RPMI8226 (cell line): ENCODE measurements around the gene PFKP.

Experiments used
- DNase-seq: peaks from one replicate; pipeline ENCODE4 v3.0.0-alpha.2; 2015

The PFKP gene

DNA sequence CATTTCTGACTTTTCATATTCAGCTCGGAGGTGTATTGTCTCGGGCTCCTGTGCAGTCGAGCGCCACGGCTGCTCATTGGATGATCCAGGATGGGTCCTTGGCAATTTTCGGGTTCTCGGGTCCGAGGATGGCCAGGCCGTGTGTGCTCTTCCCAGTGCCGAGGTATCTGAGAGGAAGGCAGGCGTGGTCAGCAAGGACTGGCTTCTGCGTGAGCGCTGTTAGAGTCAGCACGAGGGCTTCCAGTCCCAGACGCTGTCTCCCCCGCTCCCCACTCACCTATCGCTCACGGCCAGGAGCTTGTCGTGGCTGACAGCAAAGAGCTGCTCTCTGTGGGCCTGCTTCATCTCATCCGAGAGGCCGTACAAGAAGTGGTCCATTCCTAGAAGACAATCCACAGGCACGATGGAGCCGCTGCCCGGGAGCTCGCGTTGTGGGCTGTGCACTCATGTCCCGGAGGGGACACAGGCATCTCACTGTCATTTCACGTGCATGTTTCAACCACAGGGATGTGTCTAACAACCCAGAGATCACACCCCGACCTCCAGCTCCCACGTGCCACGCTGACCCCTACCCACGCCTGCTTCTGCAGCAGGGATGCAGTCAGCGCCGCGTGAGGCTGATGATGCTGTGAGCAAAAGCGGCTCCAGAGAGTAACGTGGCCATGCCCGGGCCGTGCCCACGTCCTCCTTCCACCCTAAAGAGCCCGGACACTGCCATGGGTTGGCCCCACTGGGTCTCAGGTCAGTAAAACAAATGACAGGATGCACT is 70.8 kb downstream of the PFKP start:
- DNase-seq = no peak

- DNase-seq = no peak
These were observed 72.0 kb downstream of the PFKP start for GRCh38 chr10:3139216-3139910.

DNA sequence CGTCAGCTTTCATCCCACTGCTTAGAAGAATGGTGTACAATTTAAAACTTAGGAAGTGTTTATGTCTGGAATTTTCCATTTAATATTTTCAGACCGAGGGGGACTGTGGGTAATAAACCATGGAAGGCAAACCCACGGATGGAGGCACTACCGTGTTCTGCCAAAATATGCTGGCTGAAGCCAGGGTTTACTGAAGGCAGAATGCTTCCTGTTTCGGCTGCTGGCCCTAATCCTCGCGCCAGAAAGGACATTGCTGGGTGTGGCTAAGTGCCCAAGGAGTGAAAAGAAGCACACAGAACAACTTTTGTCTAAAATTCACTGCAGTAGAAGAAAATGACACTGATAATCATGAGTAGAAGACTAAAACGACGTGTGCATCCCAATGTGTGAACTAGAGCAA is 72.9 kb downstream of the PFKP start:
- no peak for DNase-seq

GRCh38 chr10:3141351-3142005 is 74.1 kb downstream of the PFKP start:
- DNase-seq = no peak

DNA sequence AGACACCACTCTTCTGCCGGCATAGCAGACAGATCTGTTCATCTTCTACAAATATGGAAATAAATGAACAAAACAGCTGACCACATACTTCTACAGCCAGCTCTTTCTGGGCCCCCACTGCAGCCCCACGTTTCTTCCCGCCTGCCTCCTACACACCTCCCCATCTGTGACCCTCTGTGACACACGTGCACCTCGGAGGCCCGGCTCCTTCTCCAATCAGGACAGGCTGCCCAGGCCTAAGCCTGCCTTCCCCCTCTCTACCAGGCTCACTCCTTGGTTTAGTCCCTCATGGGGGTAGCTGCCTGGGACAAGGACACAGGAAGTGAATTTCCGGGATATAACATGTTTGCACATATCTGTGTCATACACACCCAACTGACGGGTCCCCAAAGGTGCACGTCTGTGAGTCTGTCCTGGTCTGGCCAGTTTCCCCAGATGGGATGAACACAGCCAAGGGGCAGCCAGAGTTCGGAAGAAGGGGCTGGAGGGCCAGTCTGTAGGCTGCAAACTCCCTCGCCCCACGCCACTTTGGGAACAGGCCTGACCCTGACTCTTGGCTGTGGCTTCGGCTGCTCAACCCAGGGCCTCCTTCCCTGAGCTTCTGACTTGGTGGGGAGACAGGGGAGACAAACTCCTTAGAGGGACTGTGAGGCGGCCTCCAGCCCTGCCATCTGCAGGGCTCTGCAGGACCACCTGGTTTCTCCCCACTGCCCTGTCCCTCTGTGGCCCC is 75.0 kb downstream of the PFKP start:
- no peak for DNase-seq

GRCh38 chr10:3143366-3143765 is 76.0 kb downstream of the PFKP start:
- DNase-seq = no peak

DNA sequence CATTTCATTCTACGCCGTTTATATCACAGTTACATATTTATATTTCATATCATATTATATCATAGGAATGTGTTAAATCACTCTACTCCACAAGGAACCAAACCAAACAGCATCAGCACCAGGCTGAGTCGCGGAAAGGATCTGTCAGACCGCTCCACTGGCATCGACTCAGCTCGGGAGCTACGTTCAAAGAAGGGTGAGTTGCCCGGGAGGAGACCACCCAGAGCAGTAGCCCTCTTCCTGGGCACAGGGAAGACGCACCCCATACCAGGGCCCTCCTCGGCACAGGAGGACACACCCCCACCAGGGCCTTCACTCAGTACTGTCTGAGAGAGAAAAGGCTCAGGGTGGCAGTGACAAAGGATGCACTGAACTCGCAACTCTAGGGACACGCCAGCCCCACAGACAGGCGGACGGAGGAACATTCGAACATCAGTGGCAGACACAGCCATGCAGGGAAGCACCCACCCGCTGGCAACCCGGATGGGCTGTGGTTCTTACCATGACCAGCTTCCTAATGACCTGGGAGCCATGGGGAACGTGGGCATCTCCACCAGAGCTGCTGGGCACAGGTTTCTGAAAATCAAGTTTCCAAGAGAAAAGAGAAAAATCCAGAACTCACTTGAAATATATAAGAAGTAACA is 76.6 kb downstream of the PFKP start:
- no peak for DNase-seq

GRCh38 chr10:3145366-3145765 is 78.0 kb downstream of the PFKP start:
- DNase-seq = no peak

- no peak for DNase-seq
These were observed 78.9 kb downstream of the PFKP start for GRCh38 chr10:3146289-3146688.

DNA sequence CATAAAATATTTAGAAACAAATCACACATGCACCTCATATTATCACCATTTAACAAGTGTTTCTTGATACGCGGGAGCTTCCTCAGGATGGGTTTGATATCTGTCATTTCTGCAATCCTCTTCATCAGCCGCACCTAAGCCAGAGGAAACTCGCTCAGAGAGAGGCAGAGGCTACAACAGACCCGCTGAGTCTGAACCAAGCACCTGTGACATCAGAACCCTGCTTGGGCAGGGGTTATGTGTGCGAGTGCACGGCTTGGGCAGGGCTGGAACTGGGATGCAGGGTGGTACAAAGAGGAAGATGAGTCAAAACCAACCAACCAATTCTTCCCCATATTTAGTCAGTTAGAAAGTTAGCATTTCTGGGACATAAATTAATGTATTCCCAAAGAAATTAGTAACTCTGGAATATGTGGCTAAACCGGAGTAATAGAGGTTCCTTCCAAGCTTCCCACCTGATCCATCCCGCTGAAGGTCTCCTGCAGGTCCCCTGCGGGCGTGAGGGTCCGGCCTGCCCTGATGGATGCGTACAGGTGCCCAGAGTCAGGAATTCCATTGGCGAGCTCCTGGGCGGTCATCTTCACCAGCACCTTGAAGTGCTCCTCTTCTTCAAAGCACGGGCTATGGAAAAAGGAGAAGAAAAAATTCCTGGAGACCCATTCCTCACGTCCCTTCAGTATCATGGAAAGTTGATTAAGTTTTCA is 79.9 kb downstream of the PFKP start:
- DNase-seq = no peak

DNA sequence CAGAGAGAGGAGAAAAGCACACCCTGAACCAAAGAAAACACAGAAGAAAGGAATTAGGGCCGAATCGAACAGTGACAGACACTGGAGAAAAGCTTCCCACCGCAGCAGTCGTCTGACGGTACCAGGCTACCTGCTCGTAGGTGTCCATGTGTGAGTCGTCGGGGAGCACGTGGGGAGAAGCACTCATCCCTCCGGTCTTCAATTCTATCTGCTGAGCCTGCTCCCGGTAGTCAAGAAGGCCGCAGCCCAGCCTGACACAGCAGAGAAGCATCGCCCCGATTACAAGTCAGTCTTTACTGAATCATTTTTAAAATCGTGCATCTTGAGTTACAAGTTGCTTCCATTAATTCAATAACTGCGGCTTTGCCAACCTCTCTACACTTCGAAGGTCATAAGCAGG is 80.7 kb downstream of the PFKP start:
- DNase-seq = no peak

DNA sequence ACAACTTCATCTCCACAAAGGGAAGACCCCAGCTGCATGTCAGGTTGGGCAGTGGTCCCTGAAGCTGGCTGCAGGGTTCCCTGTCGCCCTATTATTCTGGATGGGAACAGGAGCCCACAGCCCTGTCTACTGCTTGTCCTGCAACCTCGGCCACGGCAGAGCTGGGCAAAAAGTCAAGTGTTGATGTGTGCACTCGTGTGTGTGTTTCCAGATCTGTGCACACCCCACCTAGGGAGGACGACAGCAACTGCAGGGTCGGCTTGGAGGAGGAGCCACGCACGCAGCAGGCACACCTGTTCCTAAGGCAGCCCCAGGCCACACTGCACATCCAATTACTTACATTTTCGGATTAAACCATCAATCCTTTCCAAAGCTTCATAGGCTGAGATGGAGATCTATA is 81.6 kb downstream of the PFKP start:
- DNase-seq = no peak

DNA sequence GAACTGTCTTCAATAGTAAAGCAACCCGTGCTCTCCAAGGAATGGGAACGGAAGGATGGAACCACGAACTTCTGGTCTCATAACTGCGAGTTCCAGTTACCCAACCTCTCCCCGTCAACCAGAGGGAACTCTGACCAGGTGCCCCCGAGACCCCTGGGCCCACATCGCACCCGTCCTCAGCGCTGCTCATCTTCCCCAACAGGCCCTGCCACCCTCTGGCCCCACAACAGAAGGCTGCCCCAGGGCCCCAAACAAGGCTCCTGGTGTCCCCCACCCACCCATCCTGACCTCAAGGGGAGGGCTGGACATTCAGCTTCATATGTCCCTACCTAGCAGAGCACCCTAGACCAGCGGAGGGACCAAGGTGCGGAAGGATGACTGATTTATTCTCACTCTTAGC is 82.6 kb downstream of the PFKP start:
- DNase-seq = no peak

GRCh38 chr10:3150366-3150765 is 83.0 kb downstream of the PFKP start:
- no peak for DNase-seq

GRCh38 chr10:3150961-3151360 is 83.6 kb downstream of the PFKP start:
- no peak for DNase-seq

- no peak for DNase-seq
These were observed 84.7 kb downstream of the PFKP start for GRCh38 chr10:3151889-3152565.

GRCh38 chr10:3152566-3152935 is 85.2 kb downstream of the PFKP start:
- DNase-seq = no peak

DNA sequence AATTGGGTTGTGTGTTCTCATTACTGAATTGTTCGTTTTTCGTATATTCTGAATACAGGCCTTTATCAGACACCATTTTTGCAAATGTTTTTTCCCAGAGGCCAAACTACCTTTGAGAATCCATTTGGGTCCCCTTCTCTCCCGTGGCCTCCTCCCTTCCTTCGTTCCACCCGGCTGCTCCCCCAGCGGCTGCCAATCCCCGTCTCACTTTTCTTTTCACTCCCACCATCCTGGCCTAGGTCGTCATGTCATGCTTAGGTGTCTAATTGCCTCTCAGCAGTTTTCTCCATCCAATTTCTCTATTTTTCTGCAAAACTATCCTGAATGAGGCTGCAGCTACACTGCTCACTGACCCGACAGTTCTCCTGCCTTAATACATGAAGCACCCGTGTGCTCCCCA is 87.3 kb downstream of the PFKP start:
- DNase-seq = no peak

DNA sequence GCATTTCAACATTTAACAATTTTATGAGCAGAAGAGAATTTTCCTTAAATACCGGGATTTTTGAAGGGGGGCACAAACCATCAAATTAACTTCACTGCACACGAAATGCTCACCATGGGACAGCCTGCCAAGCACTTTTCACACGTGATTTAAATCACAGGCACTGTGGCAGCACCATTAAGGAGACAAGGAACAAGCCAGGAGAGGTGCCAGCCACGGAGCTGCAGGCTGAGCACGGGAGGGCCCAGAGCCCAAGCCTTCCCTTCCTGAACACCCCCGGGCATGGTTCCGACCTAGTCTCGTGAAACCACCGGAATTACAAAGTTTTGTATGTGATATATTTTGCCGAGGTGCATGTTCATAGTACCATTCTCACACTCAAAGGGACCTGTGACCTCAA is 91.8 kb downstream of the PFKP start:
- DNase-seq = no peak

DNA sequence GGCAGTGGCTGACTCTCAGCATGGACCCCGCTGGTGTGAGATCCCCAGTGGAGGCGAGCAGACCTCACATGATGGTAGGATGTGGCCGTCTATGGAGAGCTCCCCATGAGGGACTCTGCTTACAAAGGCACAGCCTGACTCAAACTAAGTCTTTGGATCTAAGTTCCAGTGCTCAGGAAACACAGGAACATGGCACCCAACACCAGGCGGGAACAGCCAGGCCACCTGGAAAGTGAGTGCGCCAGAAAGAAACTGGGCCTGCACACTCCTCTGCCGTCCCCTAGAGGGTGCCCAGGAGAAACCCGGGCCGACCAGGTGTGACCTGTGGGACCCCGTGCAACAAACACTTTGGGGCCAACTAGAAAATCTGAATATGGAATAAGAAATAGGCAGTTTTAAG is 95.2 kb downstream of the PFKP start:
- DNase-seq = no peak

- no peak for DNase-seq
These were observed 96.5 kb downstream of the PFKP start for GRCh38 chr10:3163879-3164278.

DNA sequence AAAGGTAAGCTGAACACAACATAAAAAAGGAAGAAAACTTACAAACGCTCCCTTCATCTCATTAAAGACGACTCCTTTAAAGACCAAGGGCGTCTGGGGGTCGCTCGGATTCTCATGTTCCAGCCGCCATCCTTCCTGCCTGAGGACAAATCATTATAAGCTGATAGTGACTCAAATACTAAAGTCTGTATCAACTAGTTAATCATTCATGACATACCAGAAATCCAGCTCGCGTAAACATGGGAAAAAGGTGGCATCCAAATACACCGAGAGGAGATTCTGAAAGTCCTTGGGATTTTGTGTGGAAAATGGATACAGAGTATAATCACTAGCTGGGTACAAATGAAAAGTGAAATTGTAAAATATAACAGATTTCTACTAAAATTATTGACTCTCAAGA is 97.8 kb downstream of the PFKP start:
- DNase-seq = no peak
